NCI-H69 (cell line): Measurements from ENCODE around the gene NRK.
"Not testable (repeated sequence)": the region's sequence is repeated elsewhere in the genome, so short reads cannot be mapped to it uniquely, and the experiment has no call there.

Source experiments
- DNase-seq: peaks from one replicate; lab custom pipeline; 2025; lab: John Stamatoyannopoulos, UW

Gene NRK

GRCh38 chrX:105822138-105823091 is at the start of gene NRK:
TSS of gene NRK (plus strand) at chrX:105822539. CDS start at chrX:105822846, 307 bp downstream.
- no peak for DNase-seq

GRCh38 chrX:105773801-105774200 is 48.5 kb upstream of the NRK start:
- DNase-seq: no peak

GRCh38 chrX:105775679-105776078 is 46.7 kb upstream of the NRK start:
- no peak for DNase-seq

GRCh38 chrX:105781804-105782203 is 40.5 kb upstream of the NRK start:
- no peak for DNase-seq

GRCh38 chrX:105796877-105797276 is 25.5 kb upstream of the NRK start:
- DNase-seq: not testable (repeated sequence)

- DNase-seq: no peak
These were observed 18.4 kb upstream of the NRK start for GRCh38 chrX:105803891-105804290.

GRCh38 chrX:105805655-105806054 is 16.7 kb upstream of the NRK start:
- not testable (repeated sequence) for DNase-seq

- DNase-seq: no peak
These were observed 5.8 kb upstream of the NRK start for GRCh38 chrX:105816517-105816916.

GRCh38 chrX:105820247-105820646 is 2.1 kb upstream of the NRK start:
- no peak for DNase-seq

- no peak for DNase-seq
These were observed 743 bp upstream of the NRK start for GRCh38 chrX:105821471-105822121.

GRCh38 chrX:105823092-105823455 is 735 bp downstream of the NRK start:
- no peak for DNase-seq

GRCh38 chrX:105829011-105829410 is 6.7 kb downstream of the NRK start:
- DNase-seq: no peak

GRCh38 chrX:105837232-105837631 is 14.9 kb downstream of the NRK start:
- peak; percentile 0 for DNase-seq

- no peak for DNase-seq
These were observed 23.3 kb downstream of the NRK start for GRCh38 chrX:105845631-105846030.

- not testable (repeated sequence) for DNase-seq
These were observed 27.8 kb downstream of the NRK start for GRCh38 chrX:105850100-105850499.

GRCh38 chrX:105865709-105866108 is 43.4 kb downstream of the NRK start:
- no peak for DNase-seq

GRCh38 chrX:105869701-105870100 is 47.4 kb downstream of the NRK start:
- DNase-seq: no peak

- no peak for DNase-seq
These were observed 48.1 kb downstream of the NRK start for GRCh38 chrX:105870445-105870844.

- DNase-seq: no peak
These were observed 50.6 kb downstream of the NRK start for GRCh38 chrX:105872941-105873340.

- no peak for DNase-seq
These were observed 52.5 kb downstream of the NRK start for GRCh38 chrX:105874790-105875189.

GRCh38 chrX:105876658-105877057 is 54.3 kb downstream of the NRK start:
- peak; percentile 9 for DNase-seq

- no peak for DNase-seq
These were observed 58.2 kb downstream of the NRK start for GRCh38 chrX:105880491-105880890.

GRCh38 chrX:105882581-105883275 is 60.4 kb downstream of the NRK start:
- peak; percentile 0 for DNase-seq
